ENCODE results near the gene ZCCHC7.

Gene ZCCHC7

DNA sequence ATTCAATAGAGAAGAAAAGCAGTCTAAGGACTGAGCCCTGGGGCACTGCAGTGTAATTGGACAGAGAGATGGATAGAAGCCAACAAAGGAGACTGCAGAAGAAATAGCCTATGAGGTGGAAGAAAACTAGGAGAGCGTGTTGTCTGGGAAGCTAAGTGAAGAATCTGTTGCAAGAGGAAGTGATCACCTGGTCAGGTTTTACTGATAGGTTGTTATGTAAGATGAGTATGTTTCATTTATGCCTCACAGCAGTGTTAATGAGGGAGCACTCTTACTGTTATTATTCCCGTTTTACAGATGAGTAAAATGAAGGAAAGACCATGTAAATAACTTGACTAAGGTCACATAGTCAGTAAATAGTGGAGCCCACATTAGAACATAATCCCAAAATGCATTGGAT, 222.1 kb downstream of the ZCCHC7 start:
- peak; percentile 73 for DNase-seq

DNA sequence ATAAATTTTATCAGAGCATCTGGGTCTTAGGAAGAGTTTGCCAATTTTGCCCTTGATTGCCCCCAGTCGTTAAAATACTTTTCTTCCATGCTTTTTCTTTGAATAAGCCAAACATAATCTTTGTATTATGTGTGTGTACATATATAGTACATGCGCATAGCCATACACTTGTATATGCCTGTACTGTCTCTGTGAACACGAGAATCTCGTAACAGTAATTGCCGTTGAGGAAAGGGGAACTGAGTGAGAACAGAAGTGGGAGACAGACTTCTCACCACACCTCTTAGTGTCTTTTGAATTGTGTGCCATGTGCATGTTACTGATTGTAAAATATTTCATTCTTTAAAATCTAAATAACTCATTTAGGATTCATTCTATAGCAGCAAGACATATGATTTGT, 222.5 kb downstream of the ZCCHC7 start:
- no peak for DNase-seq

DNA sequence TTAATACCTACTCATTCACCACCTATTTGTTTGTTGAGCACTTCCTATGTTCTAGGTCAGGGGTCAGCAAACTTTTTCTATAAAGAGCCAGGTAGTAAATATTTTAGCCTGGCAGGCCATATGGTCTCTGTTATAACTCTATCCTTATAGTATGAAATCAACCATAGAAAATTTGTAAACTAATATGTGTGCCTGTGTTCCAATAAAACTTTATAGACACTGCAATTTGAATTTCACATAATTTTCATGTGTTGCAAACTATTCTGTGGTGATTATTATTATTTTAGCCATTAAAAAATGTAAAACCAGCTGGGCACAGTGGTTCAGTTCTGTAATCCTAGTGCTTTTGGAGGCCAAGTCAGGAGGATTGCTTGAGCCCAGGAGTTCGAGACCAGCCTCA, 223.3 kb downstream of the ZCCHC7 start:
- no peak for DNase-seq

DNA sequence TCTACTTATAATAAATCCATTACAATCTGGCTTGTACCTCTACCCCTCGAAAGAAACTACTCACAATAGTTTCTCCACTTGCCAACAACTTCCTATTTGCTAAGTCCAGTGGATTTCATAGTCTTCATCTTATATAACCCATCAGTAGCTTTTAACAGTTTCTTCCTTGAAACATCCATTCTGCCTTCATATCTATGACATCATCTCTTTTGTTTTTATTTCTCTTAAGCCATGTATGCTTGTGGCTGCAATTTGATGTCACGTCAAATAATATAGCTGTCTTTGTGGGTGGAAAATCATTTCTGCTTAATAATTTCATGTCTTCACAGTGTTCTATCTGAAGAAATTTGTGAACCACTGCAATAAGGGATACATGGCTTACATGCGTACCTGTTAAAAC, 224.7 kb downstream of the ZCCHC7 start:
- no peak for DNase-seq

DNA sequence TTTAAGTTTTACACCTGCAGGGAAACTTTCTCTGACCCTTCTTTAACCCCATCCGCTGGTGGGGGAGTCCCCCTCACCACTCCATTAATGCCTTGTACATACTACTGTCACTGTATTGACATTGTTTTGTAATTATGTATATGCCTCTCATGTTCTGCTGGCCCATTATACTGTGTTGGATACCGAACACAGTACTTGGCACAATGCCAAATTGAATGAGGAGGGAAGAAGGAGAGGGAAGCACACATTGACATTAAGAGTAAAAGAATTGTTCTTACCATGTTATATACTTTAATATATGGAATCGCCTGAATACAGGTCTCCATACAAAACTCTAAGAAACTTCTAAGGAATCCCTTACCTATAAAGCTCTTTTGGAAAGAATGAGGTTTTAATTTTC, 228.5 kb downstream of the ZCCHC7 start:
- DNase-seq, result peak; percentile 56

DNA sequence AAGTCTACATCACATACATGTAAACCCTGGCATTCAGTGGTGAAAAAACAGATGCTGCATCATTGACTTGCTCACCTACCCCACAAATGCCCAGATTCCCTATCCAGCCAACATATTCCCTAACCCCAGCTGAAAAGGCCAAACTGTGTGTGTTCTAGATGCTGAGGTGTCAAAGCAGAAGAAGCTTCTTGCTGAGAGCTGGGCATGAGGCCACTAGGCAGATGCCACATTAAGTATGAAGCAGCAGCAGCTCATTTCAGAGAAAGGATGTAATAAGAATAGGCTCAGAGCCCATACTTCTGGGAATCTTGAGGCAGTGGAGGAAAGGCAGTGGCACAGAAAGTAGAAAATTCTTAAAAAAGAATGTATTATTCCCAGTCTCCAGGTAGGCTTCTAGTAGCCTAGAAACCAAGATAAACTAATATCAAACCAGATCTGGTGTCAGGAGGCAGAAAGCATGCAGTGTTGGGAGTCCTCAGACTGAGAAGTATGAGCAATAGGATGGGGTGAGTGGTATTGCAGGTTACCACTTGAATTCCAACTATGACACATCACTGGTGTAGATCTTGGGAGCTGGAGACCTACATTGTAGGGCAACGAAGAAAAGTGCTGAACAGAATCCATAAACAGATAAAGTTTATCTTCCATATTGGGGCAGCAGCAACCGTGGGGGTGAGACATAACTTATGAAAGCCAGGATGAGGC, 230.3 kb downstream of the ZCCHC7 start:
- DNase-seq, result no peak

DNA sequence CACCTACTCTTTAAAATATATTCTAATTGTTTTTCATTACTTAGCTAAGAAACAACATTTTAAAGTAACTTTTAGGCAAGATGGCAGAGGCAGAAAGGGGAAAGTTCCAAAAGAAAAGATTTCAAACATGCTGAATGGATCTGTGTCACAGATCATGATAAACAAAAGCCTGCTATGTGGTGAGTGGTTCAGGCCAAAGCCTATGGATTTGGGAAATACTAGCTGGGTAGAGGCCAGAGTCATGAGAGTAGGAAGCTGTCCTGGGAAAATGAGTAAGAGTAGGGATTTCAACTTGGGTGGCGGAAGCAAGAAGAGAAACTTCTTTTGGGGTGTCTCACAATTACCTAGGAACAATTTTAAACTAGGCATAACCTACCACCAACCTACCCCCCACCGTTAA, 233.4 kb downstream of the ZCCHC7 start:
- DNase-seq, result no peak

DNA sequence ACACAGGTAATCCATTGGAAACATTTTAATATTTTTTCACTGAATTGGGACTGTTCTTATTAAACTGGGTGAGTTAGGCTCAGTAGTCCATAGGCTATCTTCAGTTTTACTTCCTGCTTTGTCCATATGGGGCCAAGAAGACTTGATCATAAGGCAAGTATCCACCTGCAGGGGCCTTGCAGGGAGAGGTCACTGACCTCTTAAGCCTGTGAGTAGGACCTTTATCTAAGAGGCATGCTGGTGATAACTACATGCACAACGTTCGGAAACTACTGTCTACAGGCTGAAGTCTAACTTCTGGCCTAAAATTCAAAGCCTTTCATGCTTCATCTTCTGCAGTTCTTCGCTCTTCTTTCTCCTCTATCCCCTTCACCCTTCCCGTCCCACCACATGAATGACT, 242.1 kb downstream of the ZCCHC7 start:
- DNase-seq, result no peak

DNA sequence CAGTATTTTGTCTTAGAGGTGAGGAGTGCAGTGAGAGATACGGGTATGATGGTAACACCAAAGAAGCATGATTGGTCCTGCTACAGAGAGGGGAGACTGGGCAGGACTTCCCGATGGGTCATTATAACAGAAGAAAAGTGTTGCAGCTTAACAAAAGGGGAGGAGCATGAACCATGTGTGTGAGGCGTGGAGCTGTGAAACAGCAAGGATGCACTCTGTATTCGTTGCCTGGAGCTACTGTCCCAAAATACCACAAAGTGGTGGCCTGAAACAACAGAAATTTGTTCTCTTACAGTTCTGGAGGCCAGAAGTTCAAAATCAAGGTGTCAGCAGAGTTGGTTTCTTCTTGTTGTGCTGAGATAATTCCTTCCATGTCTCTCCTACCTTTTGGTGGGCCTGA, 242.8 kb downstream of the ZCCHC7 start:
- DNase-seq, result no peak

DNA sequence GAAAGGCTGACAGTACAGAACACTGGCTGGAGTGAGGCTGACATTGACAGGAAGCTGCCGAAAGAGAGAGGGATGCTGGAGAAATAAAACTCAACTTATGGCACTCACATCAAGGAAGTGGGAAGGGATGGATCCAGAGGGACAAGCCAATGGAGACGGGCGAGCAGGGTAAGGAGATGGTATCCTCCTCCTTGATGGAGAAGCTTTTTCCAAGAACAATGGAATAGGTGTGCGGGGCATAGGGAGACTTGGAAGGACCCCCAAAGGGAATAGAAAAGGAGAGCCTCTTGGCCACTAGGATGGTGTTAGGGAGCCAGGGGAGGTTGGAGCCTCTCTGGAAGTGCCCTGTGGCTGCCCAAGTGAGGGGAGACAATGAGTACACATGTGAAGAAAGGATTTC, 243.8 kb downstream of the ZCCHC7 start:
- no peak for DNase-seq

DNA sequence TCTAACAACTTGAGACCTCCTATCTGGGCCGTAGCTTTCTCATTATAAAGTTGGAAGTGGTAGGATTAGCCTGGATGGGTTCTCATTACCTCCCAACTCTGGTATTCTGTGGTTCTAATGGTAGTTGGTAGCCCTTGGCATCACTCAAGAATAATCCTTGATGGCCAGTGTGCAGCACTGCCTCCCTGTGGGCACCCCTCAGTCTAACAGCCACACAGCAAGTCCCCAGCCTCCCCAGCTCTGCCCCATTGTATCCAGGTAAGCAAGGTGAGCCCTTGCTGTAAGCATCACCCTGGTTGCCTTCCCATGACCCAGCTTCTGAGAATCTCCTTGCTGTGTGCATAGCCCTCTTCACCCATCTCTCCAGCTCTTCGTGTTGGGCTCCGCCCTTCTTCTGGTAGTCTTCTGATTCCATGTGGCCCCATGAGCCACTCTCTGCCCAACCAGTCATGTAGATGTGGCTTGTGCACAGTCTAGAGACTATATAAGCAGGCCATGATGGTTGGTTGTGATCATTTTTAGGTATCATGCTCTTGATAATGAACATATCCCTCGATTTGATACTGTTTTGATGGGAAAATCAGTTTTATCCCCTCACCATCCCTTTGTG, 244.5 kb downstream of the ZCCHC7 start:
- peak; percentile 40 for DNase-seq

DNA sequence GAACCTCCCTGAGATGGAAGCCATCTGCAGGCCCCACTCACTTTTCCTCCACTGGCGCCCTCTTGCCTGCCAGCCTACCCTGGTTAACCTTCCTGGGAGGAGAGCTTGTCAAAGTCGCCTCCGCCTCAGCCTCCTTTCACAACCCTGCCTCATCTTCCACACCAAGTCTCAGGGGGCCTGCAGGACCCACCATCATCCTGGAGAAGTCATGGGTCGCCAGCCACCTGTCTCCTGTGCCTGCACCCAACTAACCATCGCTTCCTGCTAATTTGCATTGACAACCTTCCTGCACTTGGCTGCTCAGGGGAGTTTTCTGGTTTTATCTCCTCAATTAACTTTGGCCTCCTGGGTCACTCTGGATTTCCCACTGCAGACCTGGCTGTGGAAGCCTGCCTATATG, 249.3 kb downstream of the ZCCHC7 start:
- DNase-seq, result no peak

DNA sequence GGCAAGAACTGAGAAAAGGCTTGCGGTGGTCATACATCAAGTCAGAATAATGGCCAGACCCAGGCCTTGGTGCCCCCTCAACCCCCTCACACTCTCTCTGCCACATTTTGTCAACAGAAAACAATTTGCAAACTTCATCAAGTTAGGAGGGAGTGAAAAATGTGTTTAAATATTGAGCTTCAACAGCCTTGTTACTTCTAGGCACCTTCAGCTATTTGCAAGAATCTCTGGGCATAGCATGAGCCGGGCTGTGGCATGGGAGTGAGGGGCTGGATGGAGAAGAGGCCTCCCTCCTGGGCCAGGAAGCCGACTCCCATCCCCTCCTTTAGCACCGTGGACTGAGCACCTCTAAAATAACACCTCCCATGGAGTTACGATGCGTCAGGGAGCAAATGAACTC, 249.9 kb downstream of the ZCCHC7 start:
- DNase-seq, result no peak

DNA sequence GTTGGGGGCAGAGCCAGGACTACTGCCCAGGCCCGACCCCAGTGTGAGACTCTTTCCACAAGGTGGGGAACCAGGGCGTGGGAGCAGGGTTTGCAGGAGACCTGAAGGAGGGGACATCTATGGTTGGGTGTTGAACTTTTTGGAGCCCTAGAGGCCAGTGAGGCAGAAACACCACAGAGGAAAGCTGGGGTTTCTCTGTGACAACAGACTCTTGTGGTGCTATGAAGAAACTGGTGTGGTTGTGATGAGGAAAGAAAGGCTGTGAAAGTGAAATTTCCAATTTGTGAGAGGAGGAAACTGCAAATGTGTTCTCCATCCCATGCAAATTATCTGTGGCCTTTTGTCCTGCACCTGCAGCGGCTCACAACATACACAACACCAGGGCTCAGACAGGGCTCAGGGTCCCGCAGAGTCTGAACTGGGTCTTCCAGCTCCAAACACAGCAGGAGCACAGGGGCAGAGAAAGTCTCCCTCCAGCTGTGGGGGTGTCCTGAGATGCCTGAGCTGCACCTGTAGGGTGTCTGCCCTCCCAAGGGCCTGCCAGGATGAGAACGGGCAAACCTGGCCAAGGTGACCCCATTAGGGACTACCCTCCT, 250.7 kb downstream of the ZCCHC7 start:
- no peak for DNase-seq

DNA sequence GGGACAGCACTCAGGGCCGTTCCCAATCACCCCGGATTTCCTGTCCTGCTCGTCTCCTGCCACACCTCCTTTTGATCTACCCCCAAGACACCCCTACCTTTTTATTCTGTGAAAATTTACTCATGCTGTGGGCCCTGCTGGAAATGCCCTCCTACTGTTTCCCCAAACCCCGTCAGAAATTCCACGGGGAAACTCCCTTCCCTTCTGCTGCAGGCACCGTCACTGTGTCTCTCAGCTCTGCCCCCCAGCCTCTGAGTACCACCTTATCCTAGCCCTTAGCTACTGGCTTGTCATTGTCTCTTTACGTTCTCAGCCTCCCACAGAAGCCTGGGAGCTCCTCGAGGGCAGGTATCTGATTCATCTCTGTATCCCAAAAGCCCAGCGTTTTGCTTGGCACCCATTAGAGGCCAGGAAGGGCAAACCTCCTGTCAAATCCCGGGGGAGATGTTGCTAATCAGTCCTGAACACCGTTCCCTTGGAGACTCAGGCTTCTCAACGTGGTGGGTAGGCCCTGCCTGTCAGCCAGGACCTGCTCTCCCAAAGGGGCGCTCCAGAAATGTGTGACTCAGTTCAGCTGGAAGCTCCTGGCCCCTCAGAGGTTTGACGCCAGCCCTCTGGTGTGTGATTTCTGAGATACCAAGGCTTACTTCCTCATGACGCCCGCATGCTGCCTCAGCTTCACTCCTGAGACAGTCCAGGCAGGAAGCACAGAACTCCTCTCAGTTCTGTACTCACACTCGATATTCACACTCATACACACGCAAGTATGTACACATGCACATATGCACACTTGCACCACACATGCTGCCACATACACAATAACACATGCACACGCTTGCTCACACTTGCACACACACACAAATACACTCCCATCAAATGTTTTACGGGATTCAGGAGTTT, 251.4 kb downstream of the ZCCHC7 start:
- DNase-seq, result peak; percentile 60

DNA sequence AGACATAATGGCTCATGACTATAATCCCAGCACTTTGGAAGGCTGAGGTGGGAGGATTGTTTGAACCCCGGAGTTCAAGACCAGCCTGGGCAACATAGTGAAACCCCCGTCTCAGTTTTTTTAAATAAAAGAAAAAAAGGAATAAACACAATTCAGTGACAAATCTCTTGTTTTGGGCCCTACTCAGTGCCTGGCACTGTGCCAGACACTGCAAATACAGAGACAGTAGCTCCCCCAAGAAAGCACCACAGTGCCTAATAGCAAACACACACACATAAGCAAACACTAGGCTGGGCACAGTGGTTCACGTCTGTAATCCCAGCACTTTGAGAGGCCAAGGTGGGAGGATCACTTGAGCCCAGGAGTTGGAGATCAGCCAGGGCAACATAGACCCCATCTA, 252.5 kb downstream of the ZCCHC7 start:
- DNase-seq, result no peak

DNA sequence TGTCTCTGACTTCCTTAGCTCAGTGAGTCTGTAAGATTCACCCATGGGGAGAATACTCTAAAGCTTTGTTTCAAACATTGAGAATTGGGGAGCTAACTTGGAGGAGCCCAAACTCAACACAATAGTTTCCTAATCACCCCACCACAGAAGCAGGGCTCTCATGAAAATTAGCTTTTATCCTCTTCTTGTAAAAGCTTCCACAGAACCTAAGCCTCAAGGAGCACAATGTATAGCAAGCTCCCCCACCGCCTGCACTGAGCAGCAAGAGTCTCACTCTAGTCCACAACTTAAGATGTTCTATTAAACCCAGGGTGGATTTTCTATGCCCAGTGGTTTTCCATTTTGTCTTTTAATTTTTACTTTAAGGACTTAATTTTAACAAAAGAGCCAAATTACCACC, 253.2 kb downstream of the ZCCHC7 start:
- no peak for DNase-seq

DNA sequence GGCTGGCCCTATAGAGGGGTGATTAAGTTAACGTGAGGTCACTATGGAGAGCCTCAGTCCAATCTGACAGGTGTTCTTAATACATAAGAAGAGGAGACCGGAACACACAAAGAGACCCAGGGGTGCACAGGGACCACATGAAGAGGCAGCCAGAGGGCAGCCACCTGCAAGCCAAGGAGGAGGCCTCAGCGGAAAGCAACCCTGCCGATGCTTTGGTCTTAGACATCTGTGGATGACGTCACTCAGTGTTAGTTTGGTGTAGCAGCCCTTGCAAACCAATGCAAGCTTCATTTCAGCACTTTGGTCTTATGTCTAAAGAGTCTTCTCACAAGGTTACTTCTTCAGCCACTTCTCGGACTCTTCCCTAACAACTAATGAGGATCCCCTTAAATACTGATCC, 254.5 kb downstream of the ZCCHC7 start:
- DNase-seq, result no peak

DNA sequence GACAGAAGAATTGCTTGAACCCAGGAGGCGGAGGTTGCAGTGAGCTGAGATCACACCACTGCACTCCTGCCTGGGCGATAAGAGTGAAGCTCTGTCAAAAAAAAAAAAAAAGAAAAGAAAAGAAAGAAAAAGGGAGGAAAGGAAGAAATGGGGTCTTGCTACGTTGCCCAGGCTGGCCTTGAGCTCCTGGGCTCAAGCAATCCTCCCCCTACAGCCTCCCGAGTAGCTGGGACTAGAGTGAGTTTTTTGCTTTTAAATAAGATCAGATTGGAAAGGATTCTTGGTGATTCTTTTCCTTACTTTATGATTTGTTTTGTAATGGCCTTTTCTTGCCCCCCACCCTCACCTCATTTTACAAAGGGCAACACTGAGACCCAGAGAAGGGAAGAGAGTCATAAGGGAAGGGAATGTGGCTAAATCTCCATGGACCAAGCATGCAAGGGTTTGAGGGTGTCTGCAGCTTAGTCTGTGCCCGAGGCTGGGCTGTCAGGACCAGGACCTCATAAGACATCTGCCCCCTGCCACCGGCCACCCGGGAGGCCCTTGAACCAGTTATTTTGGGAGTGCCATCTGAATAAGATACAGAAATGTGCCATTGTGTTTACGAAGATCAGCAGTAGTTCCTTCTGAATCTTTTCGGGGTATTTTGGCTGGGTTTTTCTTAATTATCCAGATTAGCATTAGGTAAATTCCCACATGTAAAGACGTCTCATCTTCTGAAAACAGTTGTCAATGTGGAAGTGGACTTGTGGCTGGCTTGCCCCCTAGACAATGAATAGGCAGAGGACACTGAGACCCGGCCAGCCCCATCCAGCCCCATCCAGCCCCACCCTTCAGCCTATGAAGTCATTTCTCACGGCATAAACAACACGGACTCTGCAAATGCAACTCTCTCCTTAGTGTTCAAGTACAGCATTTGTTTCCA, 257.6 kb downstream of the ZCCHC7 start:
- no peak for DNase-seq

DNA sequence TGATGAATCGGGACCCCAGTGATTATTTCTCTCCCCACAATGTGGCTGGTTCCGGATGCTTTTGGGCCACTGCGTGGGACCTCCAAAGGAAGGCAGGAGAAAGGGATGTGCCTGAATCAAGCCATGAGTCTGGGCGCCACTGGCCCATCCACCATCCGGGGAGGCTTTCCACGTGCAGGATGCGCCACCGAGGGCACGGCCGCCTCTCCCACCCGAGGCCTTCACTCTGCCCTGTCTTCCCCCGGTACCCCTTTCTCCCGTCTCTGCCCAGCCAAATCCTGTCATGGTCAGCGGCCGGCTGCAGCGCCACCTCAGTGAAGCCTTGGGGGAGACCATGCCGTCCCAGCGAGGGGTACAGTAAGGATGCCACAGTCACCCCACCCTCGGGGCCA, 258.2 kb downstream of the ZCCHC7 start:
- DNase-seq, result no peak

DNA sequence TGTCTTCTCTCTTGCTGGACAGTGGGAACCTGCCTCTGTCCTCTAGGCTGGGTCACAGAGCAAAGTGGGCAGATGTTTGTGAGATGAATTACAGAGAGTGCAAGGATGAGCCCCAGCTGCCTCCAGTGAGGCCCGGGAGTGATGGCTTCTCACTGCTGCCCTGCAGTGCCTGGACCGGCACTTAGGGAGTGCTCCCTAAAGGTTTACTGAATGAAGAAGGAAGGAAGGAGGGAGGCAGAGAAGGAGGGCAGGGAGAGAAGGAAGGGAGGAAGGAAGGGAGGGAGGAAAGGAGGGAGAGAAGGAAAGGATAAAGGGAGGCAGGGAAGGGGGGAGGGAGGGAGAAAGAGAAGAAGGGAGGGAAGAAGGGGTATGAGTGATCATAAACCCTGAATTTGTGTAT, 259.5 kb downstream of the ZCCHC7 start:
- no peak for DNase-seq

DNA sequence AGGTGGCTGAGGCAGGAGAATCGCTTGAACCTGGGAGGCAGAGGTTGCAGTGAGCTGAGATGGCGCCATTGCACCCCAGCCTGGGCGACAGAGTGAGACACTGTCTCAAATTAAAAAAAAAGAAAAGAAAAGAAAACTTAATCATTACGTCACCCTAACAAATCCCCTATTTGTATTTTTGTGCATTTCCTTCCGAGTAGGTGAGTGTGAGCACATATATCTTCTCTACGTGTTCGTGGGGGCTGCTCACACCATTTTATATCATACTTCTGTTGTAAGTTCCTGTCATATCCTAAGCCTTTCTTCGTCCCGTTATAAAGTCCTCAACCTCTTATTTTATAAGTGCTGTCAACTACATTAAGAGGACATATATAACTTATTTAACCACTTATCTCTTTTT, 260.2 kb downstream of the ZCCHC7 start:
- no peak for DNase-seq

Data from NCI-H69 (cell line).